HCT116 (cell line): ENCODE data around the gene IGSF11.

Experiments
- CBX3 ChIP-seq: IDR thresholded peaks from 2 replicates; pipeline ENCODE4 v1.6.1; 2012; ENCODE audit warnings: low read depth
- CTCF ChIP-seq, 3 experiments: fragments of 200-600 bp in 1 of 3; sonication (generic) in 1 of 3; IDR thresholded peaks in 2 of 3; conservative IDR thresholded peaks in 1 of 3; 2 replicates each; pipeline ENCODE4 v1.5.1; 2012 to 2017; ENCODE audit warnings: low read depth in 2 of 3, low read length in 2 of 3, antibody characterized with exemption in 1 of 3, borderline replicate concordance in 1 of 3, control low read depth in 1 of 3, mild to moderate bottlenecking in 1 of 3, mixed read lengths in 1 of 3, mixed run types in 1 of 3, moderate library complexity in 1 of 3; ENCODE audit not compliant: insufficient read depth in 1 of 3
- JUND ChIP-seq: IDR thresholded peaks from 2 replicates; pipeline ENCODE4 v1.6.1; 2012
- POLR2A ChIP-seq: IDR thresholded peaks from 2 replicates; pipeline ENCODE4 v1.7.0; 2011; ENCODE audit warnings: borderline replicate concordance; ENCODE audit not compliant: insufficient read depth, insufficient read length; ENCODE audit errors: extremely low read depth
- SP1 ChIP-seq: IDR thresholded peaks from 2 replicates; pipeline ENCODE4 v1.6.1; 2012; ENCODE audit warnings: low read depth

- TF ChIP-seq POLR2A = no peak
- TF ChIP-seq CTCF (IDR thresholded peaks at IDR 0.05 in 2 of 3, conservative IDR thresholded peaks at IDR 0.05 in 1 of 3; ENCODE audit: borderline replicate concordance in 1 of 3, insufficient read depth in 1 of 3, low read depth in 2 of 3, low read length in 2 of 3) = no peak
- TF ChIP-seq CBX3 = no peak
- TF ChIP-seq SP1 = no peak
- TF ChIP-seq JUND = no peak
Observed at GRCh38 chr3:118868051-118868450, 166.6 kb downstream of the IGSF11 start.
